Measurements from ENCODE around the gene BBS5. TPM values are rescaled to one million over a fixed set of nuclear protein-coding genes. Genes with fewer than 3 reads are reported as not detected.

The BBS5 gene
- total and polyA plus RNA-seq, 2 experiments from 2014 or later: 0.10 to 0.36 TPM

- no peak for DNase-seq (ENCODE audit: low spot score)
- no peak overlapping the region for H3K27ac Mint-ChIP-seq
- peak overlapping the region; percentile 12; the same call in 1 of the 2 replicates for H2AFZ ChIP-seq
- no peak overlapping the region for H3K4me3 Mint-ChIP-seq
- no peak overlapping the region for H3K4me2 ChIP-seq
- H3K9me3 Mint-ChIP-seq: no peaks in the 10 kb centered on the region
- H3K9me2 ChIP-seq (ENCODE audit: insufficient read depth): no peaks in the 10 kb centered on the region; the same call in 1 of the 2 replicates
- TF ChIP-seq ZNF462 (CRISPR knock-in tag; IDR thresholded peaks at IDR 0.05): no peak
- TF ChIP-seq STAT1 (IDR thresholded peaks at IDR 0.05; ENCODE audit: unreplicated experiment): no peak
- no peaks in the 10 kb centered on the region for H4K20me1 ChIP-seq (replicated peaks; ENCODE audit: insufficient read depth)
- H3F3A ChIP-seq (replicated peaks; ENCODE audit: low read depth): no peaks in the 10 kb centered on the region
- no peaks in the 10 kb centered on the region for H3K79me2 ChIP-seq (replicated peaks; ENCODE audit: insufficient read depth)
- H3K4me3 ChIP-seq: no peak overlapping the region
- H3K4me1 Mint-ChIP-seq: no peaks in the 10 kb centered on the region
- H3K27ac ChIP-seq (ENCODE audit: low read depth): no peak overlapping the region
- no peaks in the 10 kb centered on the region for H3K27me3 Mint-ChIP-seq (ENCODE audit: insufficient read depth, low read depth, poor library complexity)
- H3K36me3 ChIP-seq (ENCODE audit: insufficient read depth): no peaks in the 10 kb centered on the region
- no peaks in the 10 kb centered on the region for H3K27me3 ChIP-seq (ENCODE audit: insufficient read depth)
- H3K4me1 ChIP-seq (ENCODE audit: insufficient read depth): no peaks in the 10 kb centered on the region
- no peak for ATAC-seq
- H3K36me3 Mint-ChIP-seq (ENCODE audit: low read depth): no peaks in the 10 kb centered on the region
Measured at GRCh38 chr2:169439900-169440299, 39.4 kb upstream of the BBS5 start.

- Histone ChIP-seq H2AFZ (no peak overlapping the region), H3K27ac (ENCODE audit: low read depth) (no peak overlapping the region), H3K9me2 (ENCODE audit: insufficient read depth) (no peaks in the 10 kb centered on the region), H3K4me1 (ENCODE audit: insufficient read depth) (no peaks in the 10 kb centered on the region), H3F3A (replicated peaks; ENCODE audit: low read depth) (no peaks in the 10 kb centered on the region), H3K27me3 (ENCODE audit: insufficient read depth) (no peaks in the 10 kb centered on the region), H3K36me3 (ENCODE audit: insufficient read depth) (no peaks in the 10 kb centered on the region), H4K20me1 (replicated peaks; ENCODE audit: insufficient read depth) (no peaks in the 10 kb centered on the region), H3K4me3 (no peak overlapping the region), H3K4me2 (no peak overlapping the region), H3K79me2 (replicated peaks; ENCODE audit: insufficient read depth) (no peaks in the 10 kb centered on the region)
- DNase-seq (ENCODE audit: low spot score) (peak; percentile 14), ATAC-seq (no peak)
- Mint-ChIP-seq H3K4me1 (no peaks in the 10 kb centered on the region), H3K36me3 (ENCODE audit: low read depth) (no peaks in the 10 kb centered on the region), H3K27ac (no peak overlapping the region), H3K4me3 (no peak overlapping the region), H3K27me3 (ENCODE audit: insufficient read depth, low read depth, poor library complexity) (no peaks in the 10 kb centered on the region), H3K9me3 (no peaks in the 10 kb centered on the region; the same call in 2 of the 3 replicates)
- TF ChIP-seq POLR2AphosphoS5 (IDR thresholded peaks at IDR 0.05; ENCODE audit: low read depth): no peak
- no peak for TF ChIP-seq CREB1 (CRISPR knock-in tag; IDR thresholded peaks at IDR 0.05; ENCODE audit: low read depth)
- TF ChIP-seq CTCF (conservative IDR thresholded peaks at IDR 0.05; ENCODE audit: low read depth in 2 of 2): no peak
Measured at GRCh38 chr2:169446452-169446851, 32.8 kb upstream of the BBS5 start.

Data from GM23338 (cell line).